ENCODE data around the gene HES1.

The HES1 gene

DNA sequence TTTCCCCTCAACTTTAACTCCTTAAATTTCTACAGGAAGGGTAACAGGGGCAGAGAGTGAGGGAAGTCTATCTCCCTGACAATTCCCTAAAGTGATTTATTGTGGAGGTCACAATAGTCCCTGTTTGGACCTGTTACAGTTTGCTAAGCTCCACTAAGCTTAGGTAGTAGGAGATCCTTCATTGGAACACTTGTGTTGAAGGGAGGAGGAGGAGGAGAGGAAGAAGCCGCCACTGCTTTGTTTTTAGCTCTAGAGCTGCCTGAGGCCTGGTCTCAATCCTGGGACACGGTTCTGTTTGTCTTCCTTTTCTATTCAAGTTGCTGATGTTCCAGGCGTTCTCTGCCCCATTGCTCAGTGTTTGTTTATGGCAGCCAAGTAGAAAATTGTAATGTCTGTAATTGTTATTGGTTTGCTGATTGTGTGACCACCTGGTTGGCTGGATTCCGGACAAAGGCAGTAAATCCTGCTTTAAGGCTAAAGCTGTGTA lies 48.4 kb downstream of the HES1 start:
- no peak overlapping the region for H3K9ac ChIP-seq
- H3K4me3 ChIP-seq (ENCODE audit: low read depth, low read length): no peak overlapping the region
- no peaks in the 10 kb centered on the region for H3K9me3 ChIP-seq (ENCODE audit: control insufficient read depth, low read length)
- H3K27ac ChIP-seq: peak overlapping the region; percentile 81
- TF ChIP-seq, protein P1, sequence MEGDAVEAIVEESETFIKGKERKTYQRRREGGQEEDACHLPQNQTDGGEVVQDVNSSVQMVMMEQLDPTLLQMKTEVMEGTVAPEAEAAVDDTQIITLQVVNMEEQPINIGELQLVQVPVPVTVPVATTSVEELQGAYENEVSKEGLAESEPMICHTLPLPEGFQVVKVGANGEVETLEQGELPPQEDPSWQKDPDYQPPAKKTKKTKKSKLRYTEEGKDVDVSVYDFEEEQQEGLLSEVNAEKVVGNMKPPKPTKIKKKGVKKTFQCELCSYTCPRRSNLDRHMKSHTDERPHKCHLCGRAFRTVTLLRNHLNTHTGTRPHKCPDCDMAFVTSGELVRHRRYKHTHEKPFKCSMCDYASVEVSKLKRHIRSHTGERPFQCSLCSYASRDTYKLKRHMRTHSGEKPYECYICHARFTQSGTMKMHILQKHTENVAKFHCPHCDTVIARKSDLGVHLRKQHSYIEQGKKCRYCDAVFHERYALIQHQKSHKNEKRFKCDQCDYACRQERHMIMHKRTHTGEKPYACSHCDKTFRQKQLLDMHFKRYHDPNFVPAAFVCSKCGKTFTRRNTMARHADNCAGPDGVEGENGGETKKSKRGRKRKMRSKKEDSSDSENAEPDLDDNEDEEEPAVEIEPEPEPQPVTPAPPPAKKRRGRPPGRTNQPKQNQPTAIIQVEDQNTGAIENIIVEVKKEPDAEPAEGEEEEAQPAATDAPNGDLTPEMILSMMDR (IDR thresholded peaks at IDR 0.05): no peak
- no peaks in the 10 kb centered on the region for H3K27me3 ChIP-seq (ENCODE audit: control insufficient read depth, insufficient read depth, low read length)
- peaks cover 31% of the 10 kb centered on the region for H3K4me1 ChIP-seq
- peak overlapping the region; percentile 87 for H2AFZ ChIP-seq
- no peaks in the 10 kb centered on the region for H3K36me3 ChIP-seq (ENCODE audit: control insufficient read depth, insufficient read depth, low read length)
- H3K79me2 ChIP-seq: no peaks in the 10 kb centered on the region
- H3K4me2 ChIP-seq (ENCODE audit: low read length): no peak overlapping the region

DNA sequence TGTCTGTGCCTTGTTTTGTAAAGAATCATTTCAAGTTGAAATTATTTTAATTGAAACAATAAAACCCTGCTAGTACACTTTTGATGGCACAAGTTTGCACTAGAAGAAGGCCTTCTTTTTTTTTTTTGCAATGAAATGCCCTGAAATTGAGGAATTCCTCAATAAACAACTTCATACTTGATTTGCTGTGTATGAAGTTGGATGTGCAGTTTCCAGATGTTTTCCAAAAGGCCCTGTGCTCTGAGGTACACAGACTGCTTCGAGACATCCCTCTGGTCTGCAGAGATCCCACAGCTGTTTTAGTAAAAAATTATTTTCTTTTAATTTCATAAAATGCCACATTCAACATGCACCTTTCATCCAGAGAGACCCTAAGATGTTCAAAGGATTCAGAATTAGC lies 48.9 kb downstream of the HES1 start:
- Histone ChIP-seq H3K4me2 (ENCODE audit: low read length) (no peak overlapping the region), H3K27ac (peak overlapping the region; percentile 81), H3K27me3 (ENCODE audit: control insufficient read depth, insufficient read depth, low read length) (no peaks in the 10 kb centered on the region), H3K4me3 (ENCODE audit: low read depth, low read length) (no peak overlapping the region), H3K9ac (no peak overlapping the region), H3K79me2 (no peaks in the 10 kb centered on the region), H3K9me3 (ENCODE audit: control insufficient read depth, low read length) (no peaks in the 10 kb centered on the region), H3K4me1 (peaks cover 31% of the 10 kb centered on the region), H2AFZ (peak overlapping the region; percentile 87), H3K36me3 (ENCODE audit: control insufficient read depth, insufficient read depth, low read length) (no peaks in the 10 kb centered on the region)
- TF ChIP-seq, protein P1 (IDR thresholded peaks at IDR 0.05): no peak

DNA sequence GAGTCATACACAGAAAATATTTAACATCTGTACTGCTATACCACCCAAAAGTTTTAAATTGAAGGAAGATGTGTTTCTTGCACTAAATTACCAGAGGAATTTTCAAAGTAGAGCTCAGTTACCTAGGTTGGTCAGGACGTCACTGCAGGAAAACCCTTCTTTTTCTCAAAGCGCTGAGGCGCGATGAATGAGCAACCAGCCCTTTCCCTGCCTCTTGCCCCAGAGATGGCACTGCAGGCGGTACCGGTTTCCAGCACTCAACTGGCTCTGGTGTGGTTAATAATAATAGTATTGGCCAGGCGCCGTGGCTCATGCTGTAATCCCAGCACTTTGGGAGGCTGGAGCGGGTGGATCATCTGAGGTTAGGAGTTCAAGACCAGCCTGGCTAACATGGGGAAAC lies 49.3 kb downstream of the HES1 start:
- Histone ChIP-seq H2AFZ (peak overlapping the region; percentile 87), H3K4me1 (peaks cover 31% of the 10 kb centered on the region), H3K27me3 (ENCODE audit: control insufficient read depth, insufficient read depth, low read length) (no peaks in the 10 kb centered on the region), H3K9me3 (ENCODE audit: control insufficient read depth, low read length) (no peaks in the 10 kb centered on the region), H3K79me2 (no peaks in the 10 kb centered on the region), H3K27ac (peak overlapping the region; percentile 81), H3K9ac (no peak overlapping the region), H3K4me2 (ENCODE audit: low read length) (no peak overlapping the region), H3K36me3 (ENCODE audit: control insufficient read depth, insufficient read depth, low read length) (no peaks in the 10 kb centered on the region), H3K4me3 (ENCODE audit: low read depth, low read length) (no peak overlapping the region)
- TF ChIP-seq, protein P1 (IDR thresholded peaks at IDR 0.05): no peak

DNA sequence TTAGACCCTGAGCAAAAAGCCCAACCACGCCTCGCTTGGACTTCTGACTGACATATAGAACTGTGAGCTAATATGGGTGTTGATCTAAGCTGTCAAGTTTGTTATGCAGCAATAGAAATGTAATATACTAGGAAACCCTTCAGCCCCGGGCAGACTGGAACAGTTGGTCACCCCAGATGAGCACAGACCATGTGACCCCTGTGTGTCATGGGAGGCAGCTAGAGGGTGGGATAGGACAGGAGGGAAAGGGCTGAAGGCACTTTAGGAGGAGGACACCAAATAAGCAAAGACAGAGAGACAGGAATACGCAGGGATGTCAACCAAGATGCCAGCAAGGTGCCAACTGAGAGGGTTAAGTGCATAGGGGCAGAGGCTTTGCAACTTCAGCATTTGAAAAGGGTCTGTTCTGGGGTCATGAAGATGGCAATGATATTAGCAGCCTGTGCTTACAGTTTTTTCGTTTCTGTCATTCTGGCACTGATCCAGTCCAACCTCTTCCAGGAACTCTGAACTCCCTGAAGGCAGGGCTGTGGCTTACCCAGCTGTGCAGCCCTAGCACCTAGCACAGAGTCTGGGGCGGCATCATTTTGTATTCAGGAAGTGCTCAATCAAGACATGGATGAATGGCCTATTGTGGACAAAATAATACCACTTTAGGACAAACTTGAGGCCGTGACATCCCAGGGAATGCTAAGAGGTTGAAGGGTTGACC lies 51.4 kb downstream of the HES1 start:
- Histone ChIP-seq H3K27me3 (ENCODE audit: control insufficient read depth, insufficient read depth, low read length) (no peaks in the 10 kb centered on the region), H3K9me3 (ENCODE audit: control insufficient read depth, low read length) (no peaks in the 10 kb centered on the region), H3K9ac (no peak overlapping the region), H3K79me2 (no peaks in the 10 kb centered on the region), H2AFZ (peak overlapping the region; percentile 40), H3K4me3 (ENCODE audit: low read depth, low read length) (no peak overlapping the region), H3K4me1 (peaks cover 39% of the 10 kb centered on the region), H3K4me2 (ENCODE audit: low read length) (no peak overlapping the region), H3K27ac (peak overlapping the region; percentile 64), H3K36me3 (ENCODE audit: control insufficient read depth, insufficient read depth, low read length) (no peaks in the 10 kb centered on the region)
- TF ChIP-seq, protein P1 (IDR thresholded peaks at IDR 0.05): no peak
